IPS DF 4.7 (cell line): ENCODE measurements around the gene CD82.

Source experiments
- DNase-seq: peaks from one replicate; pipeline ENCODE4 v3.0.0-alpha.2; 2013; ENCODE audit warnings: low spot score; ENCODE audit errors: extremely low read depth

The CD82 gene

DNA sequence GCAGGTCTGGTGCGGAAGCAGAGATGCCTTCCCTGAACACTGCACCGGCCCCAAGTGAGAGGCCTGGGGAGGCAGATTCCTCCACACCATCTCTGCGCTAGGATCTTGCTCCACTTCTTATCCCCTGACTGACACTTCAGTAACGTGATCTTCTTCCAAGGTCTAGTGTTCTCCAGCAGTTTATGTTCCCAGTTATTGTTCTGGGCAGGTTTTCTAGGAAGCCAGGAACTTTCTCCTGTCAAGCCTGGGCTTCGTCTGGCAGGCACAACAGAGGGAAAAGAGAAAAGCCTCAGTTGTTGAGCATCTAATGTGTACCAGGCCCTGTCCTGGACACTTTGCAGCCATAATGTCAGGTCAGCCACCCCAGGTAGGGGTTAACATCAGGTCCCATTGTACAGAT is 10.5 kb downstream of the CD82 start:
- no peak for DNase-seq

DNA sequence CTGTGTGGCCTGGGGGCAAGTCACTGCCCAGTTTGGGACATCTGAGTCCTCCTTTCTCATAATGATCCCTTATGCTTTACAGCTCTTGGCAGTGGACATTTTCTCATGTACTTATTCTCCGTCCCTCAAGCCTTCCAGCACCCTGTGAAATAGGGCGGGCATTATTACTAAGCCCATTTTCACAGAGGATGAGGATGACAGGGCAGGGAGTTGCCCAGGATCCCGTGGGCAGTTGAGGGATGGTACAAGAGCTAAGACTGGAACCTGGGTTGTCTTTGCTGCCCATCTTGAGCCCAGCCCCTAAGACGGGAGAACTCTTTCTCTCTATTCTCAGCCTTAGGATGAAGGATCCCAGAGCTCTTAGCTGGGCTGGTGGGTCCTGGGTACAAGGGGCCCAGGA is 11.2 kb downstream of the CD82 start:
- no peak for DNase-seq

- DNase-seq: no peak
These were observed 11.9 kb downstream of the CD82 start for GRCh38 chr11:44577231-44577830.

DNA sequence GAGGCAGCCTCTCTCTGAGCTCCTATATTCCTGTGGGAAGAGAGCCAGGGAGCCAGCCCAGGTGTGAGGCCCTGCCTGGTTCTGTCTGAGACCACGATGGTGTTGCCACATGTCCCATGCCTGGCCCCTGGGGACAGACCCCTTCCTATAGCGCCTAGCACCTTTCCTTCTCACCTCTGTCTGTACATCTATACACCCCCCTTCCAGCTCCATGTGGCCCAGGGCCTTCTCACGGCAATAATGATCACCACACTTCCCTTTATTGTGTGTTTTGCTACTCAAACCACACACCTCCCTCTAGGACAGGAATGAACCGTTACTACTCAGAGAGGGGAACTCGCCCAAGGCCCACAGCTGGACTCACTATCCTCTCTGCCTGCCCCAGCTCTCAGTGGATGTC is 12.8 kb downstream of the CD82 start:
- DNase-seq: no peak

- DNase-seq: no peak
These were observed 13.9 kb downstream of the CD82 start for GRCh38 chr11:44579302-44579761.

- DNase-seq: no peak
These were observed 15.2 kb downstream of the CD82 start for GRCh38 chr11:44580701-44581100.

GRCh38 chr11:44581246-44581645 is 15.8 kb downstream of the CD82 start:
- no peak for DNase-seq

GRCh38 chr11:44582641-44583352 is 17.3 kb downstream of the CD82 start:
- no peak for DNase-seq

DNA sequence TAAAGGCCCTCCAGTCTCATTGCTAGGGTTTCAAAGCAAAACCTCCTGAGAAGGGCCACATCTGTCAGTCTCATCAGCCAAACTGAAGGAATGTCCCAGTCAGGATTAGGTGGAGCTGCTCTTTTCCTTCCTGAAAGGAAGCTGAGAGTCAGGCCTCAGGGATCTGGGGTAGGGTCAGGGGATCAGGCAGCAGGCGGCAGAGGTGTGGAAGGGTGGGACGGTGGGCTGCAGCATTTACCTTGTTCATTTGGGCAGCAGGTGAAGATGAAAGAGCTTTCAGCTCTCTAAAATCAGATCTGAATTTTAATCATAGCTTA is 17.8 kb downstream of the CD82 start:
- no peak for DNase-seq

GRCh38 chr11:44585421-44585820 is 20.0 kb downstream of the CD82 start:
- no peak for DNase-seq

- no peak for DNase-seq
These were observed 23.8 kb downstream of the CD82 start for GRCh38 chr11:44589301-44589700.

GRCh38 chr11:44590769-44591168 is 25.3 kb downstream of the CD82 start:
- DNase-seq: no peak

- no peak for DNase-seq
These were observed 26.1 kb downstream of the CD82 start for GRCh38 chr11:44591557-44591956.

- DNase-seq: no peak
These were observed 26.9 kb downstream of the CD82 start for GRCh38 chr11:44592125-44592940.

DNA sequence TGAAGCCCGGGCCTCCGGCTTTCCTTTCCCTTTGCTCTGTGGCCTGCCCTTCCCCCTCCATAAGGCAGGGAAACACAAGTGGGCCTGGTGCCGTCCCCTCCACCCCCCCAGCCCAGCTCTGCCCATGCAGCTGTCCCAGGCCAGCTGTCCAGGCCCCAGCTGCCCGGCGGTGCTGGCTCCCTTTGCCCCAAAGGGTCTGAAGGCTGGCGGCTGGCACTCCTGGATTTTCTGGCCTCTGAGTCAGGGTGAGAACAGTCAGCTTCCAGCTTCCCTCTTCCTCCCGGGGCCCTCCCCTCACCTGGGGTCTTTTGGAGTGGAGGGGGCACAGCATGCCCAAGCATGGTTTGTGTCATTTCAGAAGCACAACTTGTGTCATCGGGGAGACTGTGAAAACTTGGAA is 27.8 kb downstream of the CD82 start:
- no peak for DNase-seq

GRCh38 chr11:44595006-44595405 is 29.5 kb downstream of the CD82 start:
- DNase-seq: no peak

DNA sequence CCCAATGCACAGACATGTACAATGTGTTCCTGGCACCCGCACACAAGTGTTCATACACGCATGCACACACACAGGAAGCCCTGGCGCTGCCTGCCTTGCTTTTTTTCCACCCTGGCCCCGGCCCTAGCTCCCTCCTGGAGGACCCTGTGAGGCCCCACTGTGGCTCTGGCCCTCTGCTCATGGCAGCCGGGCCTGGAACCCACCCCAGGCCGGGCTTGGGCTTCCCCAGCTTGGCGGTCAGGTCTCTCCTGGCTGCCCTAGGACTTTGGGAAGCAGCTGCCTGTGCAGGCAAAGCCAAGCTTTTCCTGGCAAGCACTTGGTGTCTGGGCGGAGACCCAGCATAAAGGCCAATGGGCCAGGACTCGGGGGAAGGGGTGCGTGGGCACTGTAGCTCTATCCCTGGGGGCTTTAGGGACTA is 30.5 kb downstream of the CD82 start:
- no peak for DNase-seq

DNA sequence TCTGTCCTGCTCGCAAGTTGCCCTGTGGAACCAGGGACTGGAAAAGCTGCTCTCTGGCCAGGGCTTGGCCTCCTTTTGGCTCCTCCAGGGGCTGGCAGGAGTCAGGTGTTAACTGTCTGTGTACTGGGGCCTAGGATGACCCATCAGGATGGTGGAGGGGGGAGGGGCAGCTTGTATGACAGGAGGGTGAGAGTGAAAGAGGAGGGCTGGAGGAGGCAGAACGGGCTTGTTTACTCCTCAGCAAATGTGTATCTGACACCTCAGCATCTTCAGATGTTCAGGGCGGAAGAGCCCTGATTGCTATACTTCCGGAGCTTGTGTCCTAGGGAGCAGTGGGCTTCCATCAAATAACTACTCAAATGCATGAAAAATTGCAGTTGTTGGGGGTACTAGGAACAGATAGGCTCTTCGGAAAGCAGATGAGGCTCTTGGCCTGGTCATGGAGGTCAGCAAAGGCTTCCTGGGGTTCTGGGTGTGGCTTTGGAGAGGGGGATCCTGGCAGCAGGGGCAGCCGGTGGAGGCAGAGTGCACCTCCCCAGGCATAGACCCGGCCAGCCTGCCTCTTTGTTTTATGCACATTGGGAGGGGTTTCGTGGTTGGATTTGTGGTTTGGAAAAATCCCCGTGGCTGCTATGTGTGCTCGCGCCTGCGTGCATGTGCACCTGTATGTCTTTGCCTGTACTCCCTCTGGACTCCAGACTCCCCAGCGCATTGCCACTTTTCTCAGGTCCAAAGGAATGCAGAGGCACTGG is 31.2 kb downstream of the CD82 start:
- no peak for DNase-seq

DNA sequence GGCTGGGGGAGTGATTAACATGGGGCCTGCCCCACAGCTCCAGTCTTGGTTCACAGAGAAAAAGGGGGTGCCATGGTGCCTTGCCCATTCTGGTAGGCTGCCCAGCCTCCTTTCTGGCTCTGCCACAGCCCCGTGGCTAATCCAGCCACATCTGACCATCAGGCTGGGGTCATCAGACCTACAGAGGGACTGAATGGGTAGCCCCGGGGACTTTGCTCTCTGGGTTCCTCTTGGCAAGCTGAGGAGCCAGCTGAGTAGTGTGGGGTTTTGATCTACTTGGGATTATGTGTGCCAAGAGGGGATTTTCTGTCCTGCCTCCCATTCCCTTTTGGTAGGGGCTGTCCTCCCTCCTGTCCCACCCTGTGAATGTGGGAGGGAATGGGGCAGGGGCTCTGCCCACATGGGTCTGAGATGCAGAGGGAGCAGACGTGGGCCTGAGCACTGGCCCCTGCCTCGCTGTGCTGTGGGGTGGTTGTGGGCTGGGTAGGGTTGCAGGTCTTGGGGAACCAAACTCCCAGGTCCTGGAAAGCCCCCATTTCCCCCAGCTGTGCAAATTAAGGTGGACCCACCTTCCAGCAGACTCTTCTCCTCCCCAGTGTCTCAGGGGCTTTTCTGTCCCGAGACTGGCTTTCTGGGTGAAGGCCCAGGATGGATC is 32.0 kb downstream of the CD82 start:
- no peak for DNase-seq

GRCh38 chr11:44598831-44599230 is 33.4 kb downstream of the CD82 start:
- DNase-seq: no peak

DNA sequence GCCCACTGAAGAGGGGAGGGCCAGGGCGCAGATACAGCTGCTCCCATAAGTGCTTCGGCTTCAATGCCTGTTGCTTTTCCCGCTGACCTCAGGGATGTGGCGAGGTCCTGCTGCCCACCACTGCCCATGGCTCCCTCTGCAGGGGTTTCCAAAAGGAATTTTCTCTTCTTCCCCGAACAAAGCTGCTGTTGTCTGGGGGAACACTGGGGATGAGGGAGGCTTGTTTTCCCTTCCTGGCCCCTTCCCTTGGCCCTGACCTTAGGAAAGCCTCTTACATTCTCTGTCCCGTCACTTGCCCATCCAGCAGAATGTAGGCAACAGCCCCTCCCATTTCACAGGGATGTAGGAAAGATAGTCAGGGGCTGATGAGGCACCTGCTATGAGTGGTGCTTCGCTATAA is 34.8 kb downstream of the CD82 start:
- no peak for DNase-seq
